Esophagus squamous epithelium (tissue), 5 donors: ENCODE results near the gene TALDO1. TPM values are rescaled to one million over a fixed set of nuclear protein-coding genes. Genes with fewer than 3 reads are reported as not detected.
A peak's percentile ranks its signal among the peaks of the same experiment; 100 is the strongest.

Experiments used
- DNase-seq: peaks from one replicate; lab custom pipeline; 2025; lab: John Stamatoyannopoulos, UW
- H3K27ac ChIP-seq, 4 donors: fragments of 200-600 bp; sonication (generic); one replicate each; pipeline ENCODE4 v1.5.1; 2016 to 2019; ENCODE audit warnings: mild to moderate bottlenecking in 1 of 4
- H3K27me3 ChIP-seq, 4 donors: fragments of 200-600 bp; sonication (generic); 1 replicate in 3 of 4; 2 replicates in 1 of 4; pipeline versions ENCODE4 v1.5.1 to v1.6.0; 2017 to 2021; ENCODE audit warnings: antibody characterized with exemption in 1 of 4
- H3K36me3 ChIP-seq, 3 donors: fragments of 200-600 bp; sonication (generic); one replicate each; pipeline ENCODE4 v1.5.1; 2016 to 2019
- H3K4me1 ChIP-seq, 3 donors: fragments of 200-600 bp; sonication (generic); one replicate each; pipeline ENCODE4 v1.5.1; 2017 to 2019
- H3K4me3 ChIP-seq, 4 donors: fragments of 200-600 bp; sonication (generic); 1 replicate in 3 of 4; 2 replicates in 1 of 4; pipeline ENCODE4 v1.5.1; 2016 to 2019; ENCODE audit warnings: mild to moderate bottlenecking in 2 of 4, moderate library complexity in 1 of 4
- H3K9me3 ChIP-seq, 3 donors: fragments of 200-600 bp; sonication (generic); one replicate each; pipeline ENCODE4 v1.5.1; 2016 to 2019
- CTCF ChIP-seq, 6 experiments: fragments of 450-650 bp in 4 of 6; fragments of 200-600 bp in 2 of 6; sonication (generic) in 2 of 6; IDR thresholded peaks; one replicate each; pipeline ENCODE4 v1.5.1; 2016 to 2019; ENCODE audit warnings: antibody characterized with exemption in 6 of 6, mild to moderate bottlenecking in 4 of 6, moderate library complexity in 4 of 6
- POLR2A ChIP-seq, 4 donors: fragments of 450-650 bp; IDR thresholded peaks; one replicate each; pipeline ENCODE4 v1.6.1; 2017; ENCODE audit warnings: antibody characterized with exemption in 4 of 4, mild to moderate bottlenecking in 4 of 4, moderate library complexity in 3 of 4
- WGBS, 2 donors: methylation state at CpG; one replicate each; pipeline ENCODE4 v1.1.5; 2018; 5-methylcytosine and 5-hydroxymethylcytosine counted together
- intact Hi-C: fragments of 100-400 bp; cut with DNase I; formaldehyde crosslinking; loops from one replicate; pipeline ENCODE4 v1.15.0; 2022
- total RNA-seq, 4 donors: library from RNA; depleted of rRNA; stranded (reverse); fragments of >200 nt; gene quantifications; one replicate each; pipeline ENCODE4 v1.1.0, GENCODE V29; 2016
- donor health status: DM: yes; HTN: yes; CAD: no.

Gene TALDO1
- total RNA-seq, 4 donors from 2014 or later = 311 to 629 (median 504) TPM

- H3K36me3 ChIP-seq = peaks cover 35 to 97% (median 52%) of the 10 kb centered on the region in 3 donors
- TF ChIP-seq POLR2A (IDR thresholded peaks at IDR 0.05) = no peak
- TF ChIP-seq CTCF (IDR thresholded peaks at IDR 0.05) = peak; percentile 54 to 68 (median 62)
Observed at GRCh38 chr11:765025-765801, 17.9 kb downstream of the TALDO1 start.

GRCh38 chr11:765802-766091 lies 18.5 kb downstream of the TALDO1 start:
- H3K4me1 ChIP-seq = peaks cover 0 to 36% (median 7%) of the 10 kb centered on the region in 3 donors
- peaks cover 33 to 97% (median 52%) of the 10 kb centered on the region in 3 donors for H3K36me3 ChIP-seq
- no peak overlapping the region for H3K4me3 ChIP-seq
- no peaks in the 10 kb centered on the region for H3K9me3 ChIP-seq
- peak overlapping the region in 2 of 4 donors; percentile 14 to 89 for H3K27ac ChIP-seq
- DNase-seq = no peak
- no peaks in the 10 kb centered on the region for H3K27me3 ChIP-seq
- TF ChIP-seq POLR2A (IDR thresholded peaks at IDR 0.05) (no peak), CTCF (IDR thresholded peaks at IDR 0.05) (no peak)
- intact Hi-C loops = no loop called here
- WGBS, 2 donors = 82 to 85% methylated on average over 6 to 7 of the region's 8 CpGs

More at GRCh38 chr11:765025-765801, 17.9 kb downstream of the TALDO1 start:
- Histone ChIP-seq H3K27ac (peak overlapping the region in 3 of 4 donors; percentile 14 to 89 (median 25)), H3K9me3 (no peaks in the 10 kb centered on the region), H3K27me3 (no peaks in the 10 kb centered on the region), H3K4me3 (no peak overlapping the region), H3K4me1 (peaks cover 0 to 36% (median 7%) of the 10 kb centered on the region in 3 donors)
- intact Hi-C loops = no loop called here
- 61 to 67% methylated on average over 12 to 13 of the region's 19 CpGs for WGBS, 2 donors
- no peak for DNase-seq

GRCh38 chr11:766106-766935 lies 19.1 kb downstream of the TALDO1 start:
- DNase-seq = no peak
- WGBS, 2 donors = 52 to 54% methylated on average over 5 of the region's 11 CpGs
- no peak for TF ChIP-seq CTCF (IDR thresholded peaks at IDR 0.05)
- no peak for TF ChIP-seq POLR2A (IDR thresholded peaks at IDR 0.05)
- intact Hi-C loops = no loop called here
- Histone ChIP-seq H3K27me3 (no peaks in the 10 kb centered on the region), H3K27ac (peak overlapping the region in 2 of 4 donors; percentile 14 to 89), H3K36me3 (peaks cover 33 to 97% (median 49%) of the 10 kb centered on the region in 3 donors), H3K4me3 (no peak overlapping the region), H3K9me3 (no peaks in the 10 kb centered on the region), H3K4me1 (peaks cover 0 to 36% (median 7%) of the 10 kb centered on the region in 3 donors)

GRCh38 chr11:766936-767210 lies 19.6 kb downstream of the TALDO1 start:
- Histone ChIP-seq H3K27ac (no peak overlapping the region), H3K27me3 (no peaks in the 10 kb centered on the region), H3K4me3 (no peak overlapping the region), H3K9me3 (no peaks in the 10 kb centered on the region), H3K36me3 (peaks cover 33 to 97% (median 44%) of the 10 kb centered on the region in 3 donors), H3K4me1 (peaks cover 0 to 39% (median 7%) of the 10 kb centered on the region in 3 donors)
- intact Hi-C loops = no loop called here
- 95 to 97% methylated on average over 2 of the region's 2 CpGs for WGBS, 2 donors
- no peak for DNase-seq
- TF ChIP-seq POLR2A (IDR thresholded peaks at IDR 0.05) (no peak), CTCF (IDR thresholded peaks at IDR 0.05) (no peak)

- DNase-seq = no peak
- Histone ChIP-seq H3K9me3 (no peaks in the 10 kb centered on the region), H3K4me3 (no peak overlapping the region), H3K27ac (no peak overlapping the region), H3K27me3 (no peaks in the 10 kb centered on the region), H3K36me3 (peaks cover 33 to 97% (median 48%) of the 10 kb centered on the region in 3 donors), H3K4me1 (peaks cover 0 to 36% (median 7%) of the 10 kb centered on the region in 3 donors)
- WGBS, 2 donors = 71 to 100% methylated on average over 2 to 4 of the region's 11 CpGs
- TF ChIP-seq POLR2A (IDR thresholded peaks at IDR 0.05) (no peak), CTCF (IDR thresholded peaks at IDR 0.05) (no peak)
- intact Hi-C loops = no loop called here
Observed at GRCh38 chr11:767238-767637, 20.0 kb downstream of the TALDO1 start.
